KOPT-K1 (cell line): ENCODE measurements around the gene DARS2.
A peak's percentile ranks its signal among the peaks of the same experiment; 100 is the strongest.
"Not testable (repeated sequence)": the region's sequence is repeated elsewhere in the genome, so short reads cannot be mapped to it uniquely, and the experiment has no call there.

Source experiments
- H3K27ac ChIP-seq: fragments of 200-600 bp; sonication (generic); 2 replicates; pipeline ENCODE4 v1.5.1; 2016; ENCODE audit warnings: antibody characterized with exemption, mild to moderate bottlenecking, low read depth, low read length; ENCODE audit not compliant: poor library complexity, severe bottlenecking
- H3K36me3 ChIP-seq: fragments of 200-600 bp; sonication (generic); 2 replicates; pipeline ENCODE4 v1.5.1; 2017; ENCODE audit warnings: antibody characterized with exemption, mild to moderate bottlenecking, low read length, moderate library complexity; ENCODE audit not compliant: insufficient read depth
- H3K9me3 ChIP-seq: fragments of 200-600 bp; sonication (generic); 2 replicates; pipeline ENCODE4 v1.5.1; 2017; ENCODE audit warnings: antibody characterized with exemption, low read length, mild to moderate bottlenecking; ENCODE audit not compliant: insufficient read depth, poor library complexity, severe bottlenecking

The DARS2 gene

DNA sequence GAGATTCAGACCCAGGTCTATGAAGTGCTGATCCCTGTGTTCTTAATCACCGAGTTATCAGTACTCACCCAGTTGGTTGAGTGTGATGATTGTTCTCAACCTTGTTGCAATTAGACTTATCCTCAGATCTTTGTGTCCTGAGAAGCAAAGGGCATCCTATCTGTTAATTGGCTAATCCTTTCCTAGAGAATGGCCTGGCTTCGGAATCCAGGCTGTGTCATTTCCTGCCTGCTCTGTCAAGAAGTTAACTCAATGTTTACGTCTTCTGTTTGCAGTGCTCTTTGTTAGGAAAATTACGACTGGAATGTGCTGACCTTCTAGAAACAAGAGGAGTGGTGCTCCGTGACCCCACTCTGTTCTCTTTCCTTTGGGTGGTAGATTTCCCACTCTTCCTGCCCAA lies 28.6 kb downstream of the DARS2 start:
- no peaks in the 10 kb centered on the region for H3K9me3 ChIP-seq
- no peak overlapping the region for H3K27ac ChIP-seq
- peaks cover 91% of the 10 kb centered on the region for H3K36me3 ChIP-seq

DNA sequence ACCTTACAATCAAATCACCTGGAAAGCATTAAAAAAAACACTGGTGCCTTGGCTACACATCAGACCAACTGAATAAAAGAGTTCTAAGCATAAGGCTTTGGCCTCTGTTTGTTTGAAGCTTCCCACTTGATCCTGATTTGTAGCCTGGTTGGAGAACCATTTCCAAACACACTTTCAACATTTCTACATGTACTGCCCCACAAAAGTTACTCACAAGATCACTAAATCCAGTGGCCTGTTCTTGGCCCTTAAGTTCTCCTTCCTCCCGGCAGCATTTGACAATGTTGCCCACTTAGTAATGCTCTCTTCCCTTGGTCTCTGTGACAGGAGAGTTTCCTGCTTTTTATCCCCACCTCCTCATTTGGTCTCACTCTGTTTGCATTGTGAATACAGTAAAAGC lies 31.5 kb downstream of the DARS2 start:
- Histone ChIP-seq H3K9me3 (no peaks in the 10 kb centered on the region), H3K36me3 (peaks cover 92% of the 10 kb centered on the region)

DNA sequence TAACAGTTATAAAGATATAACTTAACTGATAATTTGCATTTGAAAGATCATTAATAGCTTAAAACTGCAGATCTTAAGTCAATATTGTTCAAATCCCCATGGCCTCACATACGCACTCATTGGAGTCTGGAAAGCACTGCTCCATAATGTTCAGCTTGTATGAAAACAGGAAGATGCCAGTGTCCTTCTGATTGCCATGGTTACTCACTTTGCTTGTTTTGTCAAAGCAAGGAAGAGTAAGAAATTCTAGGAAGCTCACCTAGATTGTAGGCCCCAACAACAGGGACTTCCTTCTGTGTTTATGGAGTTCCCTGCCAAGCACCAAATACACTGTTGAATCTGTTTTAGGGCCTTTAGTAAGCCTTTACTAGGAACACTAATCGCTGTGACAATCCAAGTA lies 32.4 kb downstream of the DARS2 start:
- Histone ChIP-seq H3K9me3 (no peaks in the 10 kb centered on the region), H3K27ac (no peak overlapping the region), H3K36me3 (peaks cover 92% of the 10 kb centered on the region)

More for the DNA sequence above, 31.5 kb downstream of the DARS2 start:
- no peak overlapping the region for H3K27ac ChIP-seq

DNA sequence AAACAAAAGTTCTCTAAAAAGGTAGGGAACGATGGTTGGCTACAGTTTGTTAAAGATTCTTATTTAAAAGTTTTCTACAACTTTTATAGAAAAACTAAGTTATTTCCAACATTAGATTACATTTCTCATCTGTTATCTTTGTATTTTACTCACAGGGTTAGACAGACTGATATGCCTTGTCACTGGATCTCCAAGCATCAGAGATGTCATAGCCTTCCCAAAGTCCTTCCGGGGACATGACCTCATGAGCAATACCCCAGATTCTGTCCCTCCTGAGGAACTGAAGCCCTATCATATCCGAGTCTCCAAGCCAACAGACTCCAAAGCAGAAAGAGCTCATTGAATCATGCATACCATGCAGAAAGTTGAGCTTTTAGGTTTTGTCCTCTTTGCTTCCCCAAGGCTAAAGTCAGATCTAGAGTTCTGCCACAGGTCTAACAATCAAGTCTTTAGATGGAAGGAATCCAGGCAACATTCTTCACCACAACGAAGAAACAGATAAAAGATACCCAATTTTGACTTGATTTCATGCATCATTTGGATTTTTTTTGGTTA lies 33.0 kb downstream of the DARS2 start:
- peaks cover 93% of the 10 kb centered on the region for H3K36me3 ChIP-seq
- no peaks in the 10 kb centered on the region for H3K9me3 ChIP-seq
- no peak overlapping the region for H3K27ac ChIP-seq

DNA sequence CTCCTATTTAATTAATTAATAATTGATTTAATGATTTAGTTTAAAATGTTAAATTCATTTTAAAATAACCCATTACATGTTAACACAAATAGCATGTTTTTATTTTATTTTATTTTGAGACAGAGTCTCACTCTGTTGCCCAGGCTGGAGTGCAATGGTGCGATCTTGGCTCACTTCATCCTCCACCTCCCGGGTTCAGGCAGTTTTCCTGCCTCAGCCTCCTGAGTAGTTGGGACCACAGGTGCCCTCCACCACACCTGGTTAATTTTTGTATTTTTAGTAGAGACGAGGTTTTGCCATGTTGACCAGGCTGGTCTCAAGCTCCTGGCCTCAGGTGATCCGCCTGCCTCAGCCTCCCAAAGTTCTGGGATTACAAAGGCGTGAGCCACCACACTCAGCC lies 35.1 kb downstream of the DARS2 start:
- H3K27ac ChIP-seq, H3K9me3 ChIP-seq: not testable (repeated sequence)
- peaks cover 94% of the 10 kb centered on the region for H3K36me3 ChIP-seq

DNA sequence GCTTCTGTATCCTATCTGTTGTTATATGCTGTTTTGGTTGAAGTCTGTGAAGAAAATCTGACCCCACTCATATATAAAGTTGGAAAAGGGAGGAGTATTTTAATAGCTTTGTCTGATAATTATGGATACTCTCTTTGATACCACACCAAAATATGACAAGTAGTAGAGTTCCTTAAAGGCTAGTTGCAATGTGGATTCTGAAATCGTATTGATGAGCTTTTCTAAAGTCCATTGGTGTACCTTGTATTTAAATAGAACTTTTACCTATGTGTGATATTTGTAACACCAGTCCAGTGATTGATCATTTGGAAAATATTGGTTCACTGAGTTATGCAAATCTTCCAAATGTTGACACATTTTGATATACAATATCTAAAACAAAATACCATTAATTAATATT lies 35.6 kb downstream of the DARS2 start:
- H3K27ac ChIP-seq = no peak overlapping the region
- peaks cover 94% of the 10 kb centered on the region for H3K36me3 ChIP-seq
- H3K9me3 ChIP-seq = no peaks in the 10 kb centered on the region

DNA sequence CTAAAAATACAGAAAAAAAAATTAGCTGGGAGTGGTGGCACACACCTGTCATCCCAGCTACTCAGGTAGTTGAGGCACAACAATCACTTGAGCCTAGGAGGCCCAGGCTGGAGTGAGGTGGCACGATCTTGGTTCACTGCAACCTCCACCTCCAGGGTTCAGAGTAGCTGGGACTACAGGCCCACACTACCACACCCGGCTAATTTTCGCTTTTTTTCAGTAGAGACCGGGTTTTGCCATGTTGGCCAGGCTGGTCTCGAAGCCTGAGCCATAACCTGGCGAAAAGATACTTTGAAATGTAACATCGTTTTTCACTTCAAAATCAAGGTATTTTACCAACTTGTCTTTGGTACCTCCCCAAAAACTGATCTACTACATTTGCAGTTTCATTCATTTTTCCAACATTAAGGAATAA lies 37.3 kb downstream of the DARS2 start:
- no peaks in the 10 kb centered on the region for H3K9me3 ChIP-seq
- no peak overlapping the region for H3K27ac ChIP-seq
- H3K36me3 ChIP-seq = peaks cover 94% of the 10 kb centered on the region

DNA sequence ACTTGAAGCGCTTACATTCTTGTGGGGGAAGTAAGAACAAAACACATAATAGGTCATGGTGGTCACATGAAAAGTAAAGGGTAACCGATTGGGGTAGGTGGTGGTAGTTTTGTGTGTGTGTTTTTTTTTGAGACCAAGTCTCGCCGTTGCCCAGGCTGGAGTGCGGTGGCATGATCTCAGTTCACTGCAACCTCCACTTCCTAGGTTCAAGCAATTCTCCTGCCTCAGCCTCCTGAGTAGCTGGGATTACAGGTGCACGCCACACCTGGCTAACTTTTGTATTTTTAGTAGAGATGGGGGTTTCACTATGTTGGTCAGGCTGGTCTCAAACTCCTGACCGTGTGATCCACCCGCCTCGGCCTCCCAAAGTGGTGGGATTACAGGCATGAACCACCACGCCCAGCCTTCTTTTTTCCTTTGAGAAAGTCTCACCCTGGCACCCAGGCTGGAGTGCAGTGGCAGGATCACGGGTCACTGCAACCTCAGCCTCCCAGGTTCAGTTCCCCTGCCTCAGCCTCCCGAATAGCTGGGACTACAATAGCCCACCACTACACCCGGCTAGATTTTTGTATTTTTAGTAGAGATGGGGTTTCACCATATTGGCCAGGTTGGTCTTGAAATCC lies 37.8 kb downstream of the DARS2 start:
- not testable (repeated sequence) for H3K9me3 ChIP-seq, H3K27ac ChIP-seq
- H3K36me3 ChIP-seq = peaks cover 93% of the 10 kb centered on the region

DNA sequence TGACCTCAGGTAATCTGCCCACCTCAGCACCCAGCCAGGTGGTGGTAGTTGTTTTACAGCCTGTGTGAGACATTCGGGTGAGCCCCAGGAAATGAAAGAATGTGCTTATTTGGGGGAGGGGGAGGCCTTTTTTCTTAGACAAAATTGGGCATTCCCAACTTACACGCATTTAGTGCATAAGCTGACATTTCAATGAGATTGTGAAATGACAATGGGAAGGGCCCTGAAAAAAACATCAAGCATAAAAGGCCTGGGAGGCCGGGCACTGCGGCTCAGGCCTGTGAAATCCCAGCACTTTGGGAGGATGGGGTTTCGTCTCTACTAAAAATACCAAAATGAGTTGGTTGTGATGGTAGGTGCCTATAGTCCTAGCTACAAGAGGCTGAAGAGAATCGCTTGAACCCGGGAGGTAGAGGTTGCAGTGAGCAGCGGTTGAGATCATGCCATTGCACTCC lies 38.3 kb downstream of the DARS2 start:
- Histone ChIP-seq H3K9me3 (no peaks in the 10 kb centered on the region), H3K27ac (no peak overlapping the region), H3K36me3 (peaks cover 87% of the 10 kb centered on the region)

DNA sequence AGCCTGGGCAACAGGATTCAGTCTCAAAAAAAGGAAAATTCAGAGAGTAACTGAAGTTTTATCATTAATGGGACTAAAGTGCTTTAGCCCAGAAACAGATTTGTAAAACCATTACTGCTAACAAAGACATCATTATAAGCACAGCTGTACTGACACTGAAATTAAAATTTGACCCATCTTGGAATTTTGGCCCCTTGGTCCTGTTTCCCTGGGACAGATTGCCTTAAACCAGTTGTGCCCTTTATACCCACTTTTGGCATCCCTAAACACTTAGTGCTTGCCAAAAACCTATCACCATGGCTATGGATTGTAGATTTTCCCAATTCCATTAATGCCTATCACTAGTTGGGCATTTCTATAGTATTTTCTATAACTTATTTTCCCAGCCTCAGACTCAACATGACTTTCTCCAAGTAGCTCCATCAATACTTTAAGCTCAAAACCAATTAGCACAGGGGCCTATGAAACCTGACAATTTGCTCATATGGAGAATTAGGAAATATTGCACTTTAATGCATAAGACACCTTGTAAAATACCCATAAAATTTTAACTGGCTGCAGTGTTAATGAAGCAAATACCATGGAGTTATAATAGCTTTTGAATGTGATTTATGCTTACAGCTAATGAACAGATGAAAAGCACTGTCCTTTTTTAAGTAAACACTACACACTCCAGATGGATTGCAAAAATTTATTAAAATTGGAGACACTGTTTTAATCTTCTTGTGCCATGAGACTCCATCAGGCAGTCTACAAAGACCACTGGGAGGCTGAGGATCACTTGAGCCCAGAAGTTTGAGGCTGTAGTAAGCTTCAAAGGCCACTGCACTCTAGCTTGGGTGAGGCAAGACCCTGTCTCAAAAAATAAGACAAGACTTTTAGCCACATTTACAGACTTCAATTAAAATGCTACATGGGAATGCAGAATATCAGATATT lies 39.0 kb downstream of the DARS2 start:
- Histone ChIP-seq H3K36me3 (peaks cover 80% of the 10 kb centered on the region), H3K27ac (no peak overlapping the region), H3K9me3 (no peaks in the 10 kb centered on the region)

DNA sequence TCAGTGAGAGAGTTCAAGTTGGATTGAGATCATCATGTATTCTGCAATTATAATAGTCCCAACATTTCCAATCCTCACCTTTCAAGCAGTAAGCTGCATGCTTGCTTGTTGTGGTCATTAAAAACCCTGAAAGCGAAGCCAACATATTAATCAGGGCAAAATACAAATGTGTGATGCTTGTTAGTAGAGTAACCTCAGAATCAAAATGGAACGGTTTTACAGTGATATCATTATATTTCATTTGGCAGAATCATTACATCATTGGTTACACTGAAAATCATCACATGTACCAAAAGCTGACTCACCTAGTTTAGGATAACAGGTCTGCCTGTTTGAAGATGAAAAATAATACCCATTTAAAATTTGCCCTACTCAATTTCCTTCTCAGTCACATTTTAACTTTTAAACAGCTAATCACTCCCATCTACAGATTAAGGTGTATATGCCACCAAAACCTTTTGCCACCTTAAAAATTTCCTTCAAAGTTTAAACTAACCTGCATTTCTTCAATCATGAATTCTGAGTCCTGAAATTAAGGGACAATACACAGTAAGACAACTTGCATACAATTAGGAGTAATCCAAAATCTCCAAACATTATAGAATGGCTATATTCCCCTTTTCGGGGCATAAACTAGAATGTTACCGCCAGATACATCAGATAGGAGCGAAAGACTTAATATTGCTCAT lies 39.9 kb downstream of the DARS2 start:
- H3K9me3 ChIP-seq = no peaks in the 10 kb centered on the region
- peaks cover 73% of the 10 kb centered on the region for H3K36me3 ChIP-seq
- H3K27ac ChIP-seq = peak overlapping the region; percentile 2

DNA sequence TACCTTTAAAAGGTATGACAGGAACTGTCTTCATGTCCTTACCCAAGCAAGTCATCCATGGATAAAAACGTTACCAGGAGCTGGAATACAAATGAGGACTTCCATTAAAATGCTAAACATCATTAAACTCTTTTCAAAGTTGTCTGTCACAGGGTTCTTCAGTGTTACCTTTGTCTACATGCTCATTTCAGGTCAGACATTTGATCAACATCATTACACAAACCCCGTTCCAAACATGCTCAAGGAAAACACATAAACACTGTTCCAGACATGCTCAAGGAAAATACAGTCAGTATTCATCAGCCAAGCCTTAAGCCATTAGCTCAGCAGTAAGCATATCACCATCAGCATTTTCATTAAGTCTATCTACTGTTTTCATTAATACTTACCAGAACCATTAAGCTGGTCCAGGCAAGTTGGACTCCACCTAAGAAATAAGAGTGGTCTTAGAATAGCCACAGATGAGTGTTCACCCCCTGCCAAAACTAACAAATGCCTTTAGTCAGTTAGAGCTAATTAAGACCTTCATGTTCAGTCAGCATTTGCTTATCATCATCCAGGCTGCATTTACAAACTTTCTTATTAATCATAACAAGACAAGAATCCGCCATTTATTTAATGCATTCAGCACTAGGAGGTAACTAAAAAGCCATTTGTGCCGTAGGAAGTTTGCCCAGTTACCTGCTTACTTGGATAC lies 41.1 kb downstream of the DARS2 start:
- Histone ChIP-seq H3K27ac (peak overlapping the region; percentile 5), H3K9me3 (no peaks in the 10 kb centered on the region), H3K36me3 (peaks cover 69% of the 10 kb centered on the region)

DNA sequence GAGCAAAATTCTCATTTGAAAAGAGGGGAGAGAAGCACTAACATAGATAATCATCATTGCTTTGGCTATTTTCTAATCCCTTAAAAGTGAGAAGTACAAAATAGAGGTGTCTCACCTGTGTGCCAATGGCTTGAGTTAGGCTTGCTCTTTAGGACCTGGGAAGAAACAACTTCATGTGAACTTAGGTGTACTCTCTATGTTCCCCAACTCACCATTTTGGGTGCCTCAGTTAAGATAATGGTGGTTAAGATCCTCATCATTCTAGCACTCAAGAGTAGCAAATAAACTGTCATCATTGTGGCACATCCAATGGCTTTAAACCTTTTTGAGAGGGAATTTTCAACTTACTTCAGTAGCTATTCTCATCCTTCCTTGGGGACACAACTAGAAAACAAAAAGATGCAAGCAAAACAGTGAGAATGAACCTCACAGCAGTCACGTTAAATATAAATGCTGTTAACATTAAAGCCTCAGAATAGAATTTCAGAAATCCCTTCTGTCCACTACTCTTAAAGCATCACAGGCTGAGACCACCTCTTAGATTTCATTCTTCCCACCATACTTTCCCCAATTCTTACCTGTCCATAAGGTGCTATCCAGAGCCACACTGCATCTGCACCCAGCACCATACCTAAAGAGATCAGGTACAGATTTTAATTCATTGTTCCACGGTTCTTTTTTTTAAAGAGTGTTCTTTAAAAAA lies 42.1 kb downstream of the DARS2 start:
- no peaks in the 10 kb centered on the region for H3K9me3 ChIP-seq
- H3K27ac ChIP-seq = peak overlapping the region; percentile 93
- peaks cover 64% of the 10 kb centered on the region for H3K36me3 ChIP-seq

DNA sequence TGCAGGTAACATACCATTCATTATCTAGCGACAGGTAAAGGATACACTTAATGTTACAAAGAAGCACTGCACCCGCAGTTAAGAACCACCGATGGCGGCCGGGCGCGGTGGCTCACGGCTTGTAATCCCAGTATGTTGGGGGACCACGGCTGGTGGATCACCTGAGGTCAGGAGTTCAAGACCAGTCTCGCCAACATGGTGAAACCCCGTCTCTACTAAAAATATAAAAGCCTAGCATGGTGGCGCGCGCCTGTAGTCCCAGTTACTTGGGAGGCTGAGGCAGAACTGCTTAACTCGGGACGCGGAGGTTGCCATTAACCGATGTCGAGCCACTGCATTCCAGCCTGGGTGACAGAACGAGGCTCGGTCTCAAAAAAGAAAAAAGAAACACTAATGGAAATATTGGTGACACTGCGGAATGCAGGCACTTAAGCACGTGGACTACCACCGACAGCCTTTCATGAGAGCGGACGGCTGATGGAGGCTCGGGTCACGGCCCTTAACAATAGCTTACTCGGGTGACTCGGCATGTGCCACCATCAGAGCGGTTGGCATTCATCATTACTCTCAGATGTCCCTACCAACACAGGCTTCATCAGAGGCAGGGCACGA lies 42.8 kb downstream of the DARS2 start:
- H3K9me3 ChIP-seq = no peaks in the 10 kb centered on the region
- peak overlapping the region; percentile 93 for H3K27ac ChIP-seq
- H3K36me3 ChIP-seq = peaks cover 58% of the 10 kb centered on the region
